Stimulated activated effector memory CD8-positive, alpha-beta T cell treated with anti-CD3 and anti-CD28 coated beads, Interleukin-12 subunit alpha, Interleukin-12 subunit beta, amount 100 ng/mL, for 72 hours (primary cell): ENCODE results near the gene NPLOC4.

ENCODE experiments used
- ATAC-seq: fragments of 150-1000 bp; cut with Tn5 transposase; 2 replicates; pipeline ENCODE4 v1.10.0; 2021
- DNase-seq, 2 donors: peaks; one replicate each; pipeline ENCODE4 v3.0.0; 2021 to 2022; ENCODE audit warnings: low spot score in 2 of 2
- H3K27ac Mint-ChIP-seq: one replicate; pipeline ENCODE4 v1.8.0; 2022; ENCODE audit warnings: mild to moderate bottlenecking, mixed read lengths
- H3K36me3 Mint-ChIP-seq: one replicate; pipeline ENCODE4 v1.8.0; 2022; ENCODE audit warnings: mild to moderate bottlenecking, mixed read lengths
- H3K4me1 Mint-ChIP-seq: one replicate; pipeline ENCODE4 v1.8.0; 2022; ENCODE audit warnings: mixed read lengths
- H3K4me3 Mint-ChIP-seq: one replicate; pipeline ENCODE4 v1.8.0; 2022; ENCODE audit warnings: mild to moderate bottlenecking, mixed read lengths
- H3K9me3 Mint-ChIP-seq: one replicate; pipeline ENCODE4 v1.8.0; 2022; ENCODE audit warnings: mixed read lengths

Gene NPLOC4

GRCh38 chr17:81667754-81668153 is 30.8 kb upstream of the NPLOC4 start:
- peak overlapping the region; percentile 96 for H3K27ac Mint-ChIP-seq
- no peak for ATAC-seq
- no peak for DNase-seq
- peaks cover 32% of the 10 kb centered on the region for H3K4me1 Mint-ChIP-seq
- H3K36me3 Mint-ChIP-seq = peaks cover 86% of the 10 kb centered on the region
- peak overlapping the region; percentile 91 for H3K4me3 Mint-ChIP-seq
- no peaks in the 10 kb centered on the region for H3K9me3 Mint-ChIP-seq

- peak within 1 kb of the TSS; percentile 96 for H3K27ac Mint-ChIP-seq
- ATAC-seq = peak; percentile 95
- peak; percentile 85 to 95 for DNase-seq
- peak within 1 kb of the TSS; percentile 91 for H3K4me3 Mint-ChIP-seq
- peaks cover 32% of the 10 kb centered on the region for H3K4me1 Mint-ChIP-seq
- no peaks in the 10 kb centered on the region for H3K9me3 Mint-ChIP-seq
- peaks cover 74% of the 10 kb centered on the region for H3K36me3 Mint-ChIP-seq
Observed at GRCh38 chr17:81666342-81667191, 29.7 kb upstream of the NPLOC4 start, which contains the start of the genes CCDC137 and OXLD1. Gene CCDC137, plus strand, starts transcription at chr17:81666737. Its CDS starts 30 bp downstream, at chr17:81666767. Gene OXLD1, minus strand, starts transcription at chr17:81666605. Its CDS starts 28 bp downstream, at chr17:81666577.

- Mint-ChIP-seq H3K4me1 (peaks cover 32% of the 10 kb centered on the region), H3K4me3 (peak overlapping the region; percentile 91), H3K9me3 (no peaks in the 10 kb centered on the region), H3K36me3 (peaks cover 69% of the 10 kb centered on the region), H3K27ac (peak overlapping the region; percentile 96)
- DNase-seq = no peak
- peak; percentile 37 for ATAC-seq
Observed at GRCh38 chr17:81666092-81666341, 29.1 kb upstream of the NPLOC4 start.

GRCh38 chr17:81665205-81666091 is 28.5 kb upstream of the NPLOC4 start:
- peak overlapping the region; percentile 96 for H3K27ac Mint-ChIP-seq
- DNase-seq = peak; percentile 30 to 76
- peaks cover 32% of the 10 kb centered on the region for H3K4me1 Mint-ChIP-seq
- no peaks in the 10 kb centered on the region for H3K9me3 Mint-ChIP-seq
- ATAC-seq = peak; percentile 56
- H3K4me3 Mint-ChIP-seq = peak overlapping the region; percentile 91
- peaks cover 63% of the 10 kb centered on the region for H3K36me3 Mint-ChIP-seq

- ATAC-seq = no peak
- no peaks in the 10 kb centered on the region for H3K9me3 Mint-ChIP-seq
- H3K27ac Mint-ChIP-seq = peak overlapping the region; percentile 17
- H3K4me1 Mint-ChIP-seq = peaks cover 28% of the 10 kb centered on the region
- peaks cover 49% of the 10 kb centered on the region for H3K36me3 Mint-ChIP-seq
- no peak for DNase-seq
- peak overlapping the region; percentile 91 for H3K4me3 Mint-ChIP-seq
Observed at GRCh38 chr17:81664051-81664470, 27.1 kb upstream of the NPLOC4 start.

- no peak for DNase-seq
- H3K9me3 Mint-ChIP-seq = no peaks in the 10 kb centered on the region
- peaks cover 15% of the 10 kb centered on the region for H3K4me1 Mint-ChIP-seq
- H3K27ac Mint-ChIP-seq = no peak overlapping the region
- peaks cover 29% of the 10 kb centered on the region for H3K36me3 Mint-ChIP-seq
- ATAC-seq = no peak
- no peak overlapping the region for H3K4me3 Mint-ChIP-seq
Observed at GRCh38 chr17:81662002-81662401, 25.1 kb upstream of the NPLOC4 start.

GRCh38 chr17:81660441-81660840 is 23.5 kb upstream of the NPLOC4 start:
- Mint-ChIP-seq H3K27ac (no peak overlapping the region), H3K4me3 (no peak overlapping the region), H3K9me3 (no peaks in the 10 kb centered on the region), H3K4me1 (peaks cover 7% of the 10 kb centered on the region), H3K36me3 (peaks cover 16% of the 10 kb centered on the region)
- DNase-seq = no peak
- ATAC-seq = no peak

GRCh38 chr17:81659038-81659437 is 22.1 kb upstream of the NPLOC4 start:
- peaks cover 6% of the 10 kb centered on the region for H3K36me3 Mint-ChIP-seq
- ATAC-seq (no peak), DNase-seq (no peak)
- H3K27ac Mint-ChIP-seq = no peak overlapping the region
- H3K4me3 Mint-ChIP-seq = no peak overlapping the region
- H3K4me1 Mint-ChIP-seq = peaks cover 2% of the 10 kb centered on the region
- H3K9me3 Mint-ChIP-seq = no peaks in the 10 kb centered on the region

- H3K9me3 Mint-ChIP-seq = no peaks in the 10 kb centered on the region
- peaks cover 6% of the 10 kb centered on the region for H3K36me3 Mint-ChIP-seq
- ATAC-seq (no peak), DNase-seq (no peak)
- H3K4me3 Mint-ChIP-seq = no peak overlapping the region
- H3K27ac Mint-ChIP-seq = no peak overlapping the region
- H3K4me1 Mint-ChIP-seq = peaks cover 12% of the 10 kb centered on the region
Observed at GRCh38 chr17:81656835-81657234, 19.9 kb upstream of the NPLOC4 start.

GRCh38 chr17:81656118-81656743 is 19.3 kb upstream of the NPLOC4 start, which contains the start of gene PDE6G:
Gene PDE6G, minus strand, starts transcription at chr17:81656542. Its CDS starts 3,237 bp downstream, at chr17:81653305.
- H3K36me3 Mint-ChIP-seq = peaks cover 6% of the 10 kb centered on the region
- H3K4me3 Mint-ChIP-seq = no peak within 1 kb of the TSS
- ATAC-seq (no peak), DNase-seq (no peak)
- no peaks in the 10 kb centered on the region for H3K9me3 Mint-ChIP-seq
- peaks cover 12% of the 10 kb centered on the region for H3K4me1 Mint-ChIP-seq
- no peak within 1 kb of the TSS for H3K27ac Mint-ChIP-seq

- H3K4me1 Mint-ChIP-seq = peaks cover 12% of the 10 kb centered on the region
- peaks cover 6% of the 10 kb centered on the region for H3K36me3 Mint-ChIP-seq
- ATAC-seq (no peak), DNase-seq (no peak)
- no peak overlapping the region for H3K27ac Mint-ChIP-seq
- no peak overlapping the region for H3K4me3 Mint-ChIP-seq
- H3K9me3 Mint-ChIP-seq = no peaks in the 10 kb centered on the region
Observed at GRCh38 chr17:81655378-81656117, 18.6 kb upstream of the NPLOC4 start.

- Mint-ChIP-seq H3K36me3 (peaks cover 6% of the 10 kb centered on the region), H3K4me1 (peaks cover 12% of the 10 kb centered on the region), H3K27ac (peak overlapping the region; percentile 83), H3K4me3 (peak overlapping the region; percentile 61), H3K9me3 (no peaks in the 10 kb centered on the region)
- ATAC-seq (peak; percentile 46), DNase-seq (no peak)
Observed at GRCh38 chr17:81652906-81653771, 16.2 kb upstream of the NPLOC4 start.

GRCh38 chr17:81651692-81652091 is 14.8 kb upstream of the NPLOC4 start:
- H3K4me1 Mint-ChIP-seq = peaks cover 12% of the 10 kb centered on the region
- DNase-seq (no peak), ATAC-seq (no peak)
- H3K27ac Mint-ChIP-seq = no peak overlapping the region
- H3K9me3 Mint-ChIP-seq = no peaks in the 10 kb centered on the region
- peaks cover 6% of the 10 kb centered on the region for H3K36me3 Mint-ChIP-seq
- H3K4me3 Mint-ChIP-seq = no peak overlapping the region

GRCh38 chr17:81650951-81651350 is 14.0 kb upstream of the NPLOC4 start:
- H3K4me3 Mint-ChIP-seq = no peak overlapping the region
- DNase-seq (no peak), ATAC-seq (no peak)
- no peaks in the 10 kb centered on the region for H3K9me3 Mint-ChIP-seq
- no peak overlapping the region for H3K27ac Mint-ChIP-seq
- H3K4me1 Mint-ChIP-seq = peaks cover 12% of the 10 kb centered on the region
- H3K36me3 Mint-ChIP-seq = peaks cover 6% of the 10 kb centered on the region
